ENCODE data around the gene POU3F1.

DNA sequence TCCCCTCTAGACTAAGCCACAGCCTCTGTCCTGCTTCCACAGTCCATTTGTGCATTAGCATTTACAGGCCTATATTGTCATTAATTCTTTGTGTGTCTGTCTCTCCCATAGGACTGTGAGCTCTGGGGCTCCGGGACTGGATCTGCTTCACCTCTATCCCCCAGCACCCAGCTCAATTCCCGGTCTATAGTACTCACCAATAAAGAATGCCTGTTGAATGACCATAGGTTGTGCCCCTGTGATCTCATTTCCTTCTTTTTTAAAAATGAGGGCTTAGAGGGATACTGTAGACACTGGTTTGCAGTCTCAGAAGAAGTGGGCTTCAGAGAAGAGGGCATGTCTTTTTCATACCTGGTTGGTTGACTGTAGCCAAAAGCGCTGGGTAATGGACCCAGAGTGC is 8.8 kb upstream of the POU3F1 start:
- no peak for TF ChIP-seq POLR2A (IDR thresholded peaks at IDR 0.05; ENCODE audit: low read depth, low read length)
- no peak for TF ChIP-seq POLR2AphosphoS5 (IDR thresholded peaks at IDR 0.05; ENCODE audit: low read depth, low read length)
- TF ChIP-seq SPI1 (IDR thresholded peaks at IDR 0.05; ENCODE audit: low read depth, low read length), result no peak
- TF ChIP-seq TAF1 (IDR thresholded peaks at IDR 0.05; ENCODE audit: low read depth, low read length), result no peak
